Ishikawa (cell line): ENCODE results near the gene NCOA4.

Source experiments
- CEBPB ChIP-seq: IDR thresholded peaks from 2 replicates; pipeline ENCODE4 v1.6.1; 2012
- CREB1 ChIP-seq: IDR thresholded peaks from 2 replicates; pipeline ENCODE4 v1.6.1; 2012; ENCODE audit warnings: low read depth
- EGR1 ChIP-seq: IDR thresholded peaks from 2 replicates; pipeline ENCODE4 v1.6.1; 2012
- EP300 ChIP-seq: IDR thresholded peaks from 2 replicates; pipeline ENCODE4 v1.6.1; 2012; ENCODE audit warnings: borderline replicate concordance
- FOXM1 ChIP-seq: IDR thresholded peaks from 2 replicates; pipeline ENCODE4 v1.6.1; 2012; ENCODE audit warnings: low read depth, borderline replicate concordance
- RAD21 ChIP-seq: IDR thresholded peaks from 2 replicates; pipeline ENCODE4 v1.6.1; 2012; ENCODE audit warnings: low read depth
- TAF1 ChIP-seq: IDR thresholded peaks from 2 replicates; pipeline ENCODE4 v1.6.1; 2012; ENCODE audit warnings: low read depth, mild to moderate bottlenecking
- TCF12 ChIP-seq: IDR thresholded peaks from 2 replicates; pipeline ENCODE4 v1.6.1; 2012; ENCODE audit warnings: low read depth
- YY1 ChIP-seq: IDR thresholded peaks from 2 replicates; pipeline ENCODE4 v1.6.1; 2012; ENCODE audit warnings: low read depth
- TF ChIP-seq, protein P1 (sequence below): IDR thresholded peaks from 2 replicates; pipeline ENCODE4 v1.6.1; 2012
- TF ChIP-seq, protein P2 (sequence below): IDR thresholded peaks from 2 replicates; pipeline ENCODE4 v1.6.1; 2012; ENCODE audit warnings: low read depth, mild to moderate bottlenecking
- TF ChIP-seq, protein P3 (sequence below): IDR thresholded peaks from 2 replicates; pipeline ENCODE4 v1.6.1; 2012

DNA sequence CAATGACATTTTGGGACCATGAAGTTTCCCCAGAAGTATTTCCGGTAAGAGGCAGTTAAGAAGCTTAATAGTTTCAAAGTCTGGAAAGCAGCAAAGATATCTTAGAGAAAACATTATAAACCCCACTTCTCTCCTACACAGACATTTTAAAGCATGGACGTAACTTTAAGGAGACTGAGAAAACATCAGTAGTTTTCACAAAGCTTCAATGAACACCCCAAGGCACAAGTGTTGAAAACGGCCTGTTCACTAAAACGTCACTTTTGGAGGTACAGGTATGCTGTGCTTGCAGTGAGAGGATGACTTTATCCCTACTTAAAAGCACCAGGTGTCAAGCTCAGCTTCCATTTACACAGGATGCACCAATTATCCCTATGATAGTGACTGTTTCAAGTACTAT is 25.0 kb downstream of the NCOA4 start:
- TF ChIP-seq EP300 (no peak), FOXM1 (no peak), YY1 (no peak), EGR1 (no peak), RAD21 (no peak), CREB1 (no peak), TAF1 (no peak), CEBPB (no peak), TCF12 (no peak)
- TF ChIP-seq, protein P1, sequence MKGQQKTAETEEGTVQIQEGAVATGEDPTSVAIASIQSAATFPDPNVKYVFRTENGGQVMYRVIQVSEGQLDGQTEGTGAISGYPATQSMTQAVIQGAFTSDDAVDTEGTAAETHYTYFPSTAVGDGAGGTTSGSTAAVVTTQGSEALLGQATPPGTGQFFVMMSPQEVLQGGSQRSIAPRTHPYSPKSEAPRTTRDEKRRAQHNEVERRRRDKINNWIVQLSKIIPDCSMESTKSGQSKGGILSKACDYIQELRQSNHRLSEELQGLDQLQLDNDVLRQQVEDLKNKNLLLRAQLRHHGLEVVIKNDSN, result no peak
- TF ChIP-seq, protein P2, sequence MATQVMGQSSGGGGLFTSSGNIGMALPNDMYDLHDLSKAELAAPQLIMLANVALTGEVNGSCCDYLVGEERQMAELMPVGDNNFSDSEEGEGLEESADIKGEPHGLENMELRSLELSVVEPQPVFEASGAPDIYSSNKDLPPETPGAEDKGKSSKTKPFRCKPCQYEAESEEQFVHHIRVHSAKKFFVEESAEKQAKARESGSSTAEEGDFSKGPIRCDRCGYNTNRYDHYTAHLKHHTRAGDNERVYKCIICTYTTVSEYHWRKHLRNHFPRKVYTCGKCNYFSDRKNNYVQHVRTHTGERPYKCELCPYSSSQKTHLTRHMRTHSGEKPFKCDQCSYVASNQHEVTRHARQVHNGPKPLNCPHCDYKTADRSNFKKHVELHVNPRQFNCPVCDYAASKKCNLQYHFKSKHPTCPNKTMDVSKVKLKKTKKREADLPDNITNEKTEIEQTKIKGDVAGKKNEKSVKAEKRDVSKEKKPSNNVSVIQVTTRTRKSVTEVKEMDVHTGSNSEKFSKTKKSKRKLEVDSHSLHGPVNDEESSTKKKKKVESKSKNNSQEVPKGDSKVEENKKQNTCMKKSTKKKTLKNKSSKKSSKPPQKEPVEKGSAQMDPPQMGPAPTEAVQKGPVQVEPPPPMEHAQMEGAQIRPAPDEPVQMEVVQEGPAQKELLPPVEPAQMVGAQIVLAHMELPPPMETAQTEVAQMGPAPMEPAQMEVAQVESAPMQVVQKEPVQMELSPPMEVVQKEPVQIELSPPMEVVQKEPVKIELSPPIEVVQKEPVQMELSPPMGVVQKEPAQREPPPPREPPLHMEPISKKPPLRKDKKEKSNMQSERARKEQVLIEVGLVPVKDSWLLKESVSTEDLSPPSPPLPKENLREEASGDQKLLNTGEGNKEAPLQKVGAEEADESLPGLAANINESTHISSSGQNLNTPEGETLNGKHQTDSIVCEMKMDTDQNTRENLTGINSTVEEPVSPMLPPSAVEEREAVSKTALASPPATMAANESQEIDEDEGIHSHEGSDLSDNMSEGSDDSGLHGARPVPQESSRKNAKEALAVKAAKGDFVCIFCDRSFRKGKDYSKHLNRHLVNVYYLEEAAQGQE, result no peak
- TF ChIP-seq, protein P3, sequence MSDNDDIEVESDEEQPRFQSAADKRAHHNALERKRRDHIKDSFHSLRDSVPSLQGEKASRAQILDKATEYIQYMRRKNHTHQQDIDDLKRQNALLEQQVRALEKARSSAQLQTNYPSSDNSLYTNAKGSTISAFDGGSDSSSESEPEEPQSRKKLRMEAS, result no peak
